Trophoblast cell (in vitro differentiated cells and primary cell): ENCODE measurements around the gene SLC9A6. TPM values are rescaled to one million over a fixed set of nuclear protein-coding genes. Genes with fewer than 3 reads are reported as not detected.

Experiments
- DNase-seq, 2 donors: peaks; one replicate each; pipeline ENCODE4 v3.0.0-alpha.2; 2016
- H2AFZ ChIP-seq: 2 replicates; pipeline ENCODE4 v1.6.1; 2013; ENCODE audit warnings: low read length, moderate library complexity, mild to moderate bottlenecking; ENCODE audit not compliant: insufficient read depth, poor library complexity
- H2AK5ac ChIP-seq: 2 replicates; pipeline ENCODE4 v1.6.1; 2013; ENCODE audit warnings: mild to moderate bottlenecking, low read length
- H2BK120ac ChIP-seq: 2 replicates; pipeline ENCODE4 v1.6.1; 2013; ENCODE audit warnings: low read length, mild to moderate bottlenecking, moderate library complexity; ENCODE audit not compliant: insufficient read depth, poor library complexity
- H2BK12ac ChIP-seq: 2 replicates; pipeline ENCODE4 v1.6.1; 2013; ENCODE audit warnings: mild to moderate bottlenecking, low read length, moderate library complexity
- H2BK5ac ChIP-seq: 2 replicates; pipeline ENCODE4 v1.6.1; 2013; ENCODE audit warnings: low read length, low read depth, moderate library complexity, mild to moderate bottlenecking; ENCODE audit not compliant: poor library complexity
- H3K14ac ChIP-seq: 2 replicates; pipeline ENCODE4 v1.6.1; 2013; ENCODE audit warnings: mild to moderate bottlenecking, low read length
- H3K18ac ChIP-seq: 2 replicates; pipeline ENCODE4 v1.6.1; 2013; ENCODE audit warnings: mild to moderate bottlenecking, low read length
- H3K23ac ChIP-seq: 2 replicates; pipeline ENCODE4 v1.6.1; 2013; ENCODE audit warnings: low read length
- H3K27ac ChIP-seq: 2 replicates; pipeline ENCODE4 v1.5.1; 2013; ENCODE audit warnings: low read depth, mild to moderate bottlenecking, inconsistent platforms, low read length, moderate library complexity
- H3K27me3 ChIP-seq: 2 replicates; pipeline ENCODE4 v1.6.1; 2013; ENCODE audit warnings: inconsistent platforms, mild to moderate bottlenecking, low read length, moderate library complexity; ENCODE audit not compliant: insufficient read depth
- H3K36me3 ChIP-seq, 2 experiments: 1 replicate in 1 of 2; 2 replicates in 1 of 2; pipeline ENCODE4 v1.6.1; 2013; ENCODE audit warnings: low read length in 2 of 2, mild to moderate bottlenecking in 2 of 2, moderate library complexity in 1 of 2; ENCODE audit not compliant: insufficient read depth in 2 of 2, control insufficient read depth in 1 of 2
- H3K4ac ChIP-seq: 2 replicates; pipeline ENCODE4 v1.6.1; 2013; ENCODE audit warnings: low read depth, mild to moderate bottlenecking, low read length, moderate library complexity
- H3K4me1 ChIP-seq, 2 experiments: 1 replicate in 1 of 2; 2 replicates in 1 of 2; pipeline ENCODE4 v1.6.1; 2013; ENCODE audit warnings: low read length in 2 of 2, mild to moderate bottlenecking in 2 of 2, moderate library complexity in 1 of 2; ENCODE audit not compliant: insufficient read depth in 2 of 2, control insufficient read depth in 1 of 2
- H3K4me2 ChIP-seq: 2 replicates; pipeline ENCODE4 v1.6.1; 2013; ENCODE audit warnings: inconsistent platforms, mild to moderate bottlenecking, low read length, moderate library complexity
- H3K4me3 ChIP-seq: 2 replicates; pipeline ENCODE4 v1.5.1; 2013; ENCODE audit warnings: mild to moderate bottlenecking, low read depth, low read length, inconsistent platforms
- H3K79me1 ChIP-seq: one replicate; pipeline ENCODE4 v1.6.1; 2013; ENCODE audit warnings: low read length
- H3K79me2 ChIP-seq: 2 replicates; pipeline ENCODE4 v1.6.1; 2013; ENCODE audit warnings: low read length, mild to moderate bottlenecking; ENCODE audit not compliant: control insufficient read depth, insufficient read depth, poor library complexity
- H3K9ac ChIP-seq: 2 replicates; pipeline ENCODE4 v1.6.1; 2013; ENCODE audit warnings: mild to moderate bottlenecking, low read length
- H3K9me3 ChIP-seq: 2 replicates; pipeline ENCODE4 v1.6.1; 2013; ENCODE audit warnings: low read depth, mild to moderate bottlenecking, control low read depth, inconsistent platforms, low read length; ENCODE audit not compliant: insufficient read depth
- H4K12ac ChIP-seq: 2 replicates; pipeline ENCODE4 v1.6.1; 2013; ENCODE audit warnings: low read depth, mild to moderate bottlenecking, low read length, moderate library complexity
- H4K8ac ChIP-seq: 2 replicates; pipeline ENCODE4 v1.6.1; 2013; ENCODE audit warnings: low read depth, mild to moderate bottlenecking, low read length, moderate library complexity
- H4K91ac ChIP-seq: one replicate; pipeline ENCODE4 v1.6.1; 2013; ENCODE audit warnings: low read depth, mild to moderate bottlenecking, low read length, moderate library complexity
- WGBS: extraction: QIAGEN DNeasy Blood & Tissue Kit; methylation state at CpG from one replicate; pipeline ENCODE4 v1.1.7; 2013; ENCODE audit warnings: missing lambda C conversion rate; ENCODE audit not compliant: insufficient read length, insufficient coverage; ENCODE audit errors: extremely low coverage; 5-methylcytosine and 5-hydroxymethylcytosine counted together
- polyA plus RNA-seq: library from polyadenylated mRNA; stranded (reverse); fragments of 200-250 nt; gene quantifications from 2 replicates; pipeline ENCODE4 v1.2.3, GENCODE V29; 2013

SLC9A6 gene
- polyA plus RNA-seq = 9.8 and 10.3 TPM in 2 replicates

- Histone ChIP-seq H4K91ac (peak within 1 kb of the TSS; percentile 65), H2BK5ac (peak within 1 kb of the TSS; percentile 72), H3K4me3 (peak within 1 kb of the TSS; percentile 88), H4K12ac (peak within 1 kb of the TSS; percentile 90), H3K27me3 (no peaks in the 10 kb centered on the region), H3K23ac (no peak within 1 kb of the TSS), H3K14ac (peak within 1 kb of the TSS; percentile 94), H2BK120ac (peak within 1 kb of the TSS; percentile 69), H3K4ac (peak within 1 kb of the TSS; percentile 80), H3K79me1 (peaks cover 7% of the 10 kb centered on the region), H2AK5ac (no peak within 1 kb of the TSS), H3K9me3 (no peaks in the 10 kb centered on the region), H3K27ac (peak within 1 kb of the TSS; percentile 71), H3K9ac (peak within 1 kb of the TSS; percentile 89), H4K8ac (peak within 1 kb of the TSS; percentile 90), H3K4me1 (peaks cover 1 to 4% of the 10 kb centered on the region in 2 experiments), H3K18ac (peak within 1 kb of the TSS; percentile 93), H3K79me2 (peaks cover 5% of the 10 kb centered on the region), H2BK12ac (peak within 1 kb of the TSS; percentile 35), H3K36me3 (no peaks in the 10 kb centered on the region), H2AFZ (peak within 1 kb of the TSS; percentile 45), H3K4me2 (peak within 1 kb of the TSS; percentile 82)
- DNase-seq = peak; percentile 17 to 49
- WGBS = no CpG with 5 or more reads among the region's 68 CpGs
Observed at GRCh38 chrX:135985157-135985972, at the start of gene SLC9A6. Gene SLC9A6 (plus strand): TSS chrX:135985435. CDS start chrX:135985659, 224 bp downstream.

GRCh38 chrX:135944486-135944885, 40.7 kb upstream of the SLC9A6 start:
- peaks cover 0 to 1% of the 10 kb centered on the region in 2 experiments for H3K36me3 ChIP-seq
- no peak overlapping the region for H3K18ac ChIP-seq
- H3K9ac ChIP-seq = no peak overlapping the region
- H4K8ac ChIP-seq = no peak overlapping the region
- peaks cover 2% of the 10 kb centered on the region for H3K9me3 ChIP-seq
- no peak overlapping the region for H2AFZ ChIP-seq
- H3K23ac ChIP-seq = no peak overlapping the region
- no peak overlapping the region for H3K4ac ChIP-seq
- WGBS = no CpG with 5 or more reads among the region's 2 CpGs
- H2BK120ac ChIP-seq = no peak overlapping the region
- H2BK5ac ChIP-seq = no peak overlapping the region
- H3K4me1 ChIP-seq = no peaks in the 10 kb centered on the region
- no peak for DNase-seq
- no peaks in the 10 kb centered on the region for H3K79me2 ChIP-seq
- H4K91ac ChIP-seq = no peak overlapping the region
- no peak overlapping the region for H3K4me2 ChIP-seq
- no peak overlapping the region for H4K12ac ChIP-seq
- no peak overlapping the region for H3K27ac ChIP-seq
- H3K14ac ChIP-seq = no peak overlapping the region
- H2AK5ac ChIP-seq = no peak overlapping the region
- no peaks in the 10 kb centered on the region for H3K79me1 ChIP-seq
- no peaks in the 10 kb centered on the region for H3K27me3 ChIP-seq
- no peak overlapping the region for H2BK12ac ChIP-seq
- no peak overlapping the region for H3K4me3 ChIP-seq

GRCh38 chrX:135951291-135951690, 33.9 kb upstream of the SLC9A6 start:
- Histone ChIP-seq H4K8ac (no peak overlapping the region), H2BK12ac (no peak overlapping the region), H3K18ac (no peak overlapping the region), H3K9me3 (peaks cover 2% of the 10 kb centered on the region), H3K4ac (no peak overlapping the region), H3K23ac (no peak overlapping the region), H3K79me1 (no peaks in the 10 kb centered on the region), H2BK120ac (no peak overlapping the region), H2AK5ac (no peak overlapping the region), H3K79me2 (no peaks in the 10 kb centered on the region), H3K27ac (no peak overlapping the region), H2AFZ (no peak overlapping the region), H4K12ac (no peak overlapping the region), H3K36me3 (peaks cover 0 to 1% of the 10 kb centered on the region in 2 experiments), H3K27me3 (no peaks in the 10 kb centered on the region), H3K4me2 (no peak overlapping the region), H3K4me1 (no peaks in the 10 kb centered on the region), H4K91ac (no peak overlapping the region), H3K4me3 (no peak overlapping the region), H3K14ac (no peak overlapping the region), H2BK5ac (no peak overlapping the region), H3K9ac (no peak overlapping the region)
- no CpG with 5 or more reads among the region's 4 CpGs for WGBS
- no peak for DNase-seq

- no peak overlapping the region for H2BK12ac ChIP-seq
- H3K4me3 ChIP-seq = peak overlapping the region; percentile 84
- H4K91ac ChIP-seq = peak overlapping the region; percentile 10
Observed at GRCh38 chrX:135973025-135973547, 12.1 kb upstream of the SLC9A6 start.

More at GRCh38 chrX:135973025-135973547, 12.1 kb upstream of the SLC9A6 start:
- peak overlapping the region; percentile 97 for H3K4me2 ChIP-seq
- no peak overlapping the region for H2BK120ac ChIP-seq
- H2BK5ac ChIP-seq = no peak overlapping the region
- H4K12ac ChIP-seq = peak overlapping the region; percentile 77
- peaks cover 2% of the 10 kb centered on the region for H3K79me2 ChIP-seq
- no peak overlapping the region for H2AK5ac ChIP-seq
- peak overlapping the region; percentile 20 for H3K27ac ChIP-seq
- peak in 1 of 2 donors; percentile 41 for DNase-seq
- H3K36me3 ChIP-seq = peaks cover 0 to 2% of the 10 kb centered on the region in 2 experiments
- H3K27me3 ChIP-seq = no peaks in the 10 kb centered on the region
- no peaks in the 10 kb centered on the region for H3K9me3 ChIP-seq
- peak overlapping the region; percentile 88 for H3K9ac ChIP-seq
- peaks cover 6% of the 10 kb centered on the region for H3K79me1 ChIP-seq
- peak overlapping the region; percentile 82 for H2AFZ ChIP-seq
- peaks cover 0 to 2% of the 10 kb centered on the region in 2 experiments for H3K4me1 ChIP-seq
- peak overlapping the region; percentile 46 for H3K4ac ChIP-seq
- no CpG with 5 or more reads among the region's 10 CpGs for WGBS
- H3K23ac ChIP-seq = no peak overlapping the region
- peak overlapping the region; percentile 11 for H3K18ac ChIP-seq
- peak overlapping the region; percentile 27 for H3K14ac ChIP-seq
- H4K8ac ChIP-seq = peak overlapping the region; percentile 51
